H1 (cell line): ENCODE data around the gene SLC5A2. TPM values are rescaled to one million over a fixed set of nuclear protein-coding genes. Genes with fewer than 3 reads are reported as not detected.

Experiments used
- GABPA ChIP-seq: IDR thresholded peaks from 2 replicates; pipeline ENCODE4 v1.6.1; 2011; ENCODE audit warnings: mild to moderate bottlenecking, low read length, moderate library complexity, borderline replicate concordance; ENCODE audit not compliant: insufficient read depth
- MAFK ChIP-seq: IDR thresholded peaks from 2 replicates; pipeline ENCODE4 v1.6.1; 2012; ENCODE audit warnings: low read depth, mild to moderate bottlenecking, improper control_type of control experiment, low read length
- SIN3A ChIP-seq, 2 experiments: IDR thresholded peaks in 1 of 2; conservative IDR thresholded peaks in 1 of 2; 2 replicates each; pipeline ENCODE4 v1.6.1; 2011 to 2012; ENCODE audit warnings: low read length in 2 of 2, improper control_type of control experiment in 1 of 2, low read depth in 1 of 2, mild to moderate bottlenecking in 1 of 2
- SIRT6 ChIP-seq: IDR thresholded peaks from one replicate; pipeline ENCODE4 v1.7.1; 2012; ENCODE audit warnings: low read length, inconsistent platforms
- TAF7 ChIP-seq: optimal IDR thresholded peaks from 2 replicates; pipeline ENCODE3; 2011; ENCODE audit warnings: low read depth, mild to moderate bottlenecking, inconsistent platforms, low read length, moderate library complexity, borderline replicate concordance
- ZNF274 ChIP-seq: IDR thresholded peaks from 2 replicates; pipeline ENCODE4 v1.7.0; 2012; ENCODE audit warnings: low read length, borderline replicate concordance; ENCODE audit errors: extremely low read depth
- polyA plus RNA-seq, 7 experiments: library from polyadenylated mRNA; depleted of rRNA in 3 of 7; stranded (reverse) in 5 of 7; unstranded in 2 of 7; fragments of >200 nt in 5 of 7; fragments of 200-250 nt in 2 of 7; gene quantifications; 1 replicate in 5 of 7; 2 replicates in 1 of 7; 4 replicates in 1 of 7; pipeline versions ENCODE4 v1.2.1 to v1.2.3, GENCODE V29; 2011 to 2013; ENCODE audit warnings: missing spikeins in 2 of 7, mixed read lengths in 2 of 7
- total RNA-seq: library from RNA; stranded (reverse); fragmentation: NEBNext Ultra II Directional; extraction: Animal tissue kit (Norgen Biotek cat#: 25700); gene quantifications from 2 replicates; pipeline ENCODE4 v1.2.1, GENCODE V29; 2021

The SLC5A2 gene
- total and polyA plus RNA-seq, 2 of the 8 experiments (the other 6 are each of a cell fraction or from before 2014, with no cell fraction given) = 0.56 to 4.4 TPM

DNA sequence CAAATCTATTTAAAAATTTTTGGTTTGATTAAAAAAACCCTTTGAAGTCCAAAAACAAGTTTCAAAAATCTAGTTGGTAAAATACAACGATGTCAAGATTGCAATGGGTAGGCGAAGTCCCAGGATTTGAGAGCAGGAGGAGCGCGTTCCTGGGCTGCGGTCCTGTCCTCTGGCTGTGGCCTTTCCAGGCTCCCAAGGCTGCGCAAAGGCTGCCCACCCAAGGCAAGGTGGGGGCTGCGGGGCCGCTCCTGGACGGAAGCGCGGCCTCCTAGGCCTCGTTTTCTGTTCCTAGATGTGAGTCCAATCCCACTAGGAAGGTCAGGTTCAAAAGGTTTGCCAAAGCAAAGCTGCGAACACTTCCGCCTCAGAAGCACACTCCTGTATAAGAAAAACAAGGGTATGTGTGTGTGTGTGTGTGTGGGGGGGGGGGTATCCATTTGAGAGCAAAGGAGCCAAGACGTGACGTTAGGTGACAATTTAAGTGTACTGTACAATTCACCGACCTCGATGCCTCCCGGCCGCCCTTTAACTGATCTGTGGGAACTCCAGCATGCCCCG is 54.0 kb downstream of the SLC5A2 start (continued):
- no peak for TF ChIP-seq SIN3A (conservative IDR thresholded peaks at IDR 0.05 in 1 of 2, IDR thresholded peaks at IDR 0.05 in 1 of 2; ENCODE audit: low read depth in 1 of 2, low read length in 2 of 2)
- no peak for TF ChIP-seq SIRT6
- no peak for TF ChIP-seq MAFK
- TF ChIP-seq GABPA = no peak
- TF ChIP-seq TAF7 = no peak
- no peak for TF ChIP-seq ZNF274
